Right lobe of liver (tissue), 4 donors: ENCODE measurements around the gene FNDC3A.

ENCODE experiments used
- CTCF ChIP-seq, 4 donors: fragments of 200-600 bp in 3 of 4; fragments of 450-650 bp in 1 of 4; IDR thresholded peaks; one replicate each; pipeline versions ENCODE4 v1.5.1 to v1.8.0; 2016 to 2022; ENCODE audit warnings: antibody characterized with exemption in 4 of 4, mild to moderate bottlenecking in 2 of 4
- POLR2A ChIP-seq: fragments of 450-650 bp; IDR thresholded peaks from one replicate; pipeline ENCODE4 v1.6.1; 2017; ENCODE audit warnings: antibody characterized with exemption, mild to moderate bottlenecking
- donor health status: DM: no; HTN: no; CAD: no.
- donor health status: DM: no; HTN: no; CAD: no.
- donor health status: DM: no; HTN: yes; CAD: no.

- TF ChIP-seq POLR2A (no peak), CTCF (IDR thresholded peaks at IDR 0.05) (no peak)
These were observed 277.6 kb downstream of the FNDC3A start for GRCh38 chr13:49253310-49253709.
